GM21786 (cell line): ENCODE measurements around the gene BCL2A1.
"Not testable (repeated sequence)": the region's sequence is repeated elsewhere in the genome, so short reads cannot be mapped to it uniquely, and the experiment has no call there.

ENCODE experiments used
- ATAC-seq: cut with Tn5 transposase; IDR thresholded peaks from one replicate; pipeline ENCODE4 v1.9.1; 2021; ENCODE audit not compliant: unreplicated experiment

Gene BCL2A1

DNA sequence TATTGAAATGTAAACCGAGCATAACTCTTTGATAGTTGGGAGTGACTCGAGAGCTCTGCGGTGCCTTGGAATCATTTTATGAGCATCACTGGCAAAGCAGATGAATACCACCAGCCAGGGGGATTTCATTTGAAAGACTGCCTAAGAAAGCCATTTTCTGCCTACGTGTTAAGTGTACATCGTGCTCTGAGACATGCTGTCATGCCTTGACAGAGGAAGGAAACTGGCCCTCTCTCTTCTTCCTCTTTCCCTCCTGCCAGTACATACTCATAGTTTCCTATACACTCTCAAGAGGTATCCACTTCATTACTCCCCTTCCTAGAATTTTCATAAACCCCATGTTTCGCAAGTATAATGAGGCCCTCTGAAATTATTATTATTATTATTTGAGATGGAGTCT is 8.8 kb downstream of the BCL2A1 start:
- no peak for ATAC-seq

- ATAC-seq: no peak
Measured at GRCh38 chr15:79960502-79961212, 10.3 kb downstream of the BCL2A1 start.

DNA sequence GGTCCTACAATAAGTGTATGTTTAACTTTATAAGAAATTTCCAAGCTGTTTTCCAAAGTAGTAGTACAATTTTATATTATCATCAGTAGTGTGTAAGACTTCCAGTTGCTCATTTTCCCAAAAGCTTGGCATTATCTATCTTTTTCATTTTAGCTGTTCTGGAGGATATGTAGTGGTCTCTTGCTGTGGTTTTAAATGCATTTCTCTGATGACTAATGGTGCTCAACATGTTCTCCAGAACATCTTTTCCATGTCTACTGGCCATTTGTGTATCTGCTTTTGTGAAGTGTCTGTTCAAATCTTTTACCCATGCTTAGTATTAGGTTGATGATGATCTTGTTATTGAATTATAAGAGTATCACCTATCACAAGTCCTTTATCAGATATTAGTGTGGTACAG is 13.3 kb downstream of the BCL2A1 start:
- ATAC-seq: no peak

GRCh38 chr15:79956354-79956939 is 14.5 kb downstream of the BCL2A1 start:
- ATAC-seq: no peak

DNA sequence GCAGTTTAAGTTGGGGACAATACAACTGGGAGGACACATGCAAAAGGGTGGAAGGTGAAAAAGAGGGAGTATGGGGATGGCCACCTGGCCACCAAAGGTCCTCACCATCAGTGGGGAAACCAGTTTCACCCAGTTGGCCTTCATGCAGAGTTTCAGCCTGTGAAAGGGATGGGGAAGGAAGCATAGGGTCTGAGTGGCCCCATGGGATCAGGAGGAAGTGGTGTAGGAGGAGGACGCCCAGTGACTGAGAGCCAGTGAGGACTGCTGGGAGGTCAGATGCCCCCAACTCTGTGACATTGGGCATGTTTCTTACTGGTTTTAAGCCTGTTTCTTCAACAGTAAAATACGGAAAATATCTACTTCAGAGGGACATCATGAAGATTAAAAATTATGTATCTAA is 16.3 kb downstream of the BCL2A1 start:
- no peak for ATAC-seq

DNA sequence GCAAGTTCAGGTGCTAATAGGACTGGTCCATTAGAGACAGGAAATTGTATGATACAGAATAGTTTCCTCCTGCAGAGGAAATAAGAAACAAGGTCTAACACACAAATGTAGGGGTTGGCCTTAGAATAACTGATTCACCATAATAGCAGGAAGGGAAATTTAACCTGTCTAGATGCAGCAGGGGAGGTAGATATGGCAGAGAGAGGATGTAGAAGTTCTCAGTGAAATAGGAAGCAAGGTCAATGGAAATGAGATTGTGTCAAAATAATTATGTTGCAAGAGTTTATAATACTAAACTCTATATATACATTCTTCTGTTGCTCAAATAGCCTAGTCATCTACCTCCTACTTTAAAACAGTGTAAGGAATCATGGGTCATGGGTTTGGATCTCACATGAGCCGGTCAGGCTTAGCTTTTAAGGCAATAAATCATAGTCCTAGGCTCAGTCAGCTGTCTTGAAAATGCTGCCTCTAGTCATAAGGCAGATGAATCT is 17.0 kb downstream of the BCL2A1 start:
- ATAC-seq: no peak

- ATAC-seq: no peak
Measured at GRCh38 chr15:79952329-79952728, 18.7 kb downstream of the BCL2A1 start.

DNA sequence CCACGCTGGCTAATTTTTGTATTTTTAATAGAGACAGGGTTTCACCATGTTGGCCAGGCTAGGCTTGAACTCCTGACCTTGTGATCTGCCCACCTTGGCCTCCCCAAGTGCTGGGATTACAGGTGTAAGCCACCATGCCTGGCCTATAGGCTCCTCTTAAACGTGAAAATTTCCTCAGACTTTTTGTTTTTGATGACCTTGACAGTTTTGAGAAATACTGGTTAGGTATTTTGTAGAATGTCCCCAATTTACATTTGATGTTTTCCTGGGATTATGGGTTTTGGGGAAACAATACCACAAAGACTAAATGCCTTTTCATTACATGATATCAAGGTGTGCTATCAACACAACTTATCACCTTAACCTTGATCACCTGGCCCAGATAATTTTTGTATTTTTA is 20.7 kb downstream of the BCL2A1 start:
- no peak for ATAC-seq

DNA sequence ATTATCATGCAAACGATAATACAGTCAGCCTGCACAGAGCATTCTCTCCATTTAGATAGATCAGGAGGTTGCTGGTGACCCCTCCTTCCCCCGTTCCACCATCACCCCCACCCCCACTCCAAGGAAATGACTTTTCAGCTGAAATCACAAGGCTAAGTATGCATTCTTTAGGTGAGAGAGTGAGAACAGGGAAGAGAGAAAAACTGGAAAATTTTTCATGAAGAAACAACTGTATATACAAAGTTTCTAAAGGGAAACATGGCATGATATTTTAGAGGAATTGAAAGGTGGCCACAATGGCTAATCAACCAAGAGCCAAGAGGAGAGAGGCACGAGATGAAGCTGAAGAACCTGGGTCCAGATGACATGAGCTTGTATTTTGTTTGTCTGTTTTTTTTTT is 22.2 kb downstream of the BCL2A1 start:
- no peak for ATAC-seq

- no peak for ATAC-seq
Measured at GRCh38 chr15:79948095-79948695, 22.8 kb downstream of the BCL2A1 start.

DNA sequence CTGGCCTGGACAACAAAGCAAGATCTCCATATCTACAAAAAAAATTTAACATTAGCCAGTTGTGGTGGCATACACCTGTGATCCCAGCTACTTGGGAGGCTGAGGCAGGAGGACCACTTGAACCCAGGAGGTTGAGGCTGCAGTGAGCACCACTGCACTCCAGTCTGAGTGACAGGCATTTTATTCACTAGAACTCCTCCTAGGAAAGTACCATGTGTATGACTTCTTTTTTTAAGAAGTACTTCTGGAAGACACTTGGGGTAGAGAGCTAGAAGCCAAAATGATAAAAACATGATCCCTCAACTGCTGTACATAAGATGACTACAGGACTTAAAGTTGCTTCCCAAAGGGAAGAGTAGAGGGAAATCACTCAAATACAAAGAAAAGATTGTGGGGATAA is 24.0 kb downstream of the BCL2A1 start:
- ATAC-seq: no peak

GRCh38 chr15:79944622-79945021 is 26.4 kb downstream of the BCL2A1 start:
- no peak for ATAC-seq

DNA sequence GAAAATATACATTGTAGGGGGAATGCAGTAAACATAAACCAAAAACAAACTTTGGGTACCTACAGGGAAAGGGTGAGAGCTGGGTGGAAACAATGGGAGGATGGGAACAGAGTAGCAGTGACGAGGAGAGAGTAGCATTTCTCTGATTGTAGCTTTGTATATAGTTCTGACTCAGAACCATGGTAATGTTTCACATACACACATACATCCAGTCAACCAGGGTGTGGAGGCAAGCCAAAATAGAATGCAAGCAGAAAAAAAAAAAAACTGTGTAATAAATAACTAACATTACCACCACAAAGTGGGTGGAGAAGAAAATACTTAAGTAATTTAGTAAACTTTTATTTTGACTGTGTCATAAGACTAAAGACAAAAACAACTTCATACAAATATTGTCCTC is 27.2 kb downstream of the BCL2A1 start:
- ATAC-seq: peak; percentile 71

- no peak for ATAC-seq
Measured at GRCh38 chr15:79942741-79943481, 28.1 kb downstream of the BCL2A1 start.

- no peak for ATAC-seq
Measured at GRCh38 chr15:79939399-79939798, 31.6 kb downstream of the BCL2A1 start.

- ATAC-seq: no peak
Measured at GRCh38 chr15:79938143-79938542, 32.9 kb downstream of the BCL2A1 start.

GRCh38 chr15:79935556-79936201 is 35.3 kb downstream of the BCL2A1 start:
- ATAC-seq: not testable (repeated sequence)

GRCh38 chr15:79933231-79933630 is 37.8 kb downstream of the BCL2A1 start:
- ATAC-seq: no peak

DNA sequence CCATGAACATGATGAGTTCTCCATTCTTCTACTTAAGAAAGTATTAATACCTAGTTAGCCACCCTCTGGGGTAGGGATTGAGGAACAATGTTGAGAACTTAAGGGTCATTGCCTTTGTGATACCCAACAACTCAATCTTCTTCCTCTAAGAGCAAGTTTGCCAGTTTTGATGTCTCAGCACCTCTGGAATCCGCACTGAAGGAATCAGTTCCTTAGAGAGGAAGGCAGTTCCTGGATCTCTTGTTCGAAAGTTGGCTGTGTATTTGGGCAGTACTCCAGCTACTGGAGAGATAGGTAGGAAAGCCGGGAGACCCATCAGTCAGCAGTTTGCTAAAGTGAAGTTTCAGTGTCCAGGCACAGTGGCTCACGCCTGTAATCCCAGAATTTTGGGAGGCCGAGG is 38.5 kb downstream of the BCL2A1 start:
- no peak for ATAC-seq

- no peak for ATAC-seq
Measured at GRCh38 chr15:79930516-79930915, 40.5 kb downstream of the BCL2A1 start.

DNA sequence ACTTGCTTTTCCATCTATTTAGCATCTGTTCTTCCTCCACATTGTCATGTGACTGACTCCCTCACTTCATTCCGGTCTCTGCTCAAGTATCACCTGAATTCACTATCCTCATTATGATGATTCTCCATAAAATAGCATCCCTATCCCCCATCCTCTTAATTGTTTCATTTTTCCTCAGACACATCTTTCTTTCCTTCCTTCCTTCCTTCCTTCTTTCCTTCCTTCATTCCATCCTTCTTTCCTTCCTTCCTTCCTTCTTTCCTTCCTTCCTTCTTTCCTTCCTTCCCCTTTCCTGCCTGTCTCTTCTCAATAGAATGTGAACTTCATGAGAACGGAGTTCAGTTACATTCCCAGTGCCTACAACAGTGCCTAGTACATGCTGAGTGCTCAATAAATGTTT is 41.6 kb downstream of the BCL2A1 start:
- no peak for ATAC-seq
